H1 (cell line): Measurements from ENCODE around the gene SPAG17. TPM values are rescaled to one million over a fixed set of nuclear protein-coding genes. Genes with fewer than 3 reads are reported as not detected.

Experiments
- CTCF ChIA-PET: fragments of 300-600 bp; sonication (Branson Sonifier 250); formaldehyde crosslinking; loops from one replicate; lab custom pipeline; 2021; ENCODE audit not compliant: partially characterized antibody; lab: Charles Lee
- POLR2A ChIA-PET: fragments of 300-600 bp; sonication (Branson Sonifier 250); formaldehyde crosslinking; loops from one replicate; lab custom pipeline; 2021; ENCODE audit warnings: inconsistent platforms; ENCODE audit not compliant: partially characterized antibody; lab: Charles Lee
- DNase-seq, 2 experiments: peaks; one replicate each; pipeline versions ENCODE4 v3.0.0 to v3.0.0-alpha.2; 2010 to 2022; ENCODE audit warnings: low spot score in 2 of 2, low read depth in 1 of 2, mixed read lengths in 1 of 2
- FAIRE-seq: peaks from 2 replicates; lab custom pipeline; 2011; peaks lifted over from hg19 to GRCh38; lab: Jason Lieb, UNC
- H2AFZ ChIP-seq: 2 replicates; pipeline ENCODE4 v1.8.1; 2012; ENCODE audit warnings: low read length, inconsistent platforms
- H2AK5ac ChIP-seq: 2 replicates; pipeline ENCODE4 v1.6.1; 2013; ENCODE audit warnings: low read depth, low read length
- H2BK120ac ChIP-seq: replicated peaks from 2 replicates; pipeline ENCODE3; 2013; ENCODE audit warnings: low read depth, low read length, inconsistent platforms
- H2BK12ac ChIP-seq: 2 replicates; pipeline ENCODE4 v1.6.1; 2013; ENCODE audit warnings: low read depth, low read length
- H2BK15ac ChIP-seq: 2 replicates; pipeline ENCODE4 v1.6.1; 2013; ENCODE audit warnings: low read length
- H2BK20ac ChIP-seq: 2 replicates; pipeline ENCODE4 v1.6.1; 2013; ENCODE audit warnings: low read length
- H2BK5ac ChIP-seq: 2 replicates; pipeline ENCODE4 v1.6.1; 2013; ENCODE audit warnings: low read depth, low read length
- H3K14ac ChIP-seq: 2 replicates; pipeline ENCODE4 v1.6.1; 2013; ENCODE audit warnings: inconsistent platforms; ENCODE audit not compliant: insufficient read length
- H3K18ac ChIP-seq: 2 replicates; pipeline ENCODE4 v1.6.1; 2013; ENCODE audit warnings: low read length; ENCODE audit errors: extremely low read depth
- H3K23ac ChIP-seq: 2 replicates; pipeline ENCODE4 v1.6.1; 2013; ENCODE audit warnings: inconsistent platforms; ENCODE audit not compliant: insufficient read length
- H3K23me2 ChIP-seq: 2 replicates; pipeline ENCODE4 v1.6.1; 2013; ENCODE audit warnings: low read depth, low read length
- H3K27ac ChIP-seq: 2 replicates; pipeline ENCODE4 v1.6.1; 2011; ENCODE audit warnings: low read depth, low read length, inconsistent platforms
- H3K27me3 ChIP-seq, 4 experiments: replicated peaks in 1 of 4; 1 replicate in 1 of 4; 2 replicates in 3 of 4; pipeline versions ENCODE4 v1.6.1 to v1.8.1; 2011 to 2013; ENCODE audit warnings: low read length in 3 of 4, mild to moderate bottlenecking in 3 of 4, inconsistent platforms in 2 of 4, mixed read lengths in 2 of 4, moderate library complexity in 1 of 4; ENCODE audit not compliant: control insufficient read depth in 3 of 4, insufficient read depth in 3 of 4; ENCODE audit errors: extremely low read depth in 1 of 4
- H3K36me3 ChIP-seq, 4 experiments: 2 replicates each; pipeline versions ENCODE4 v1.6.1 to v1.8.1; 2011 to 2013; ENCODE audit warnings: mild to moderate bottlenecking in 4 of 4, low read length in 3 of 4, moderate library complexity in 2 of 4, control low read depth in 1 of 4, inconsistent platforms in 1 of 4; ENCODE audit not compliant: insufficient read depth in 4 of 4, control insufficient read depth in 2 of 4
- H3K4ac ChIP-seq: replicated peaks from 2 replicates; pipeline ENCODE3; 2013; ENCODE audit warnings: low read length, low read depth, mixed read lengths, inconsistent platforms; ENCODE audit not compliant: insufficient read length
- H3K4me1 ChIP-seq, 4 experiments: replicated peaks in 1 of 4; 1 replicate in 1 of 4; 2 replicates in 3 of 4; pipeline versions ENCODE4 v1.6.1 to v1.8.1; 2011 to 2013; ENCODE audit warnings: low read length in 3 of 4, inconsistent platforms in 2 of 4, mixed read lengths in 1 of 4; ENCODE audit not compliant: insufficient read depth in 4 of 4, control insufficient read depth in 3 of 4
- H3K4me2 ChIP-seq, 2 experiments: 2 replicates each; pipeline versions ENCODE4 v1.6.1 to v1.8.1; 2011 to 2013; ENCODE audit warnings: low read depth in 2 of 2, low read length in 2 of 2, control low read depth in 1 of 2, inconsistent platforms in 1 of 2, mild to moderate bottlenecking in 1 of 2; ENCODE audit not compliant: insufficient read depth in 1 of 2
- H3K4me3 ChIP-seq, 4 experiments: fragments of 200-600, 300-600 bp in 1 of 4; sonication (generic), shearing (Covaris generic), sonication (Bioruptor Twin) in 1 of 4; 2 replicates each; pipeline versions ENCODE4 v1.5.1 to v1.8.1; 2011 to 2016; ENCODE audit warnings: low read length in 4 of 4, low read depth in 3 of 4, control low read depth in 2 of 4, inconsistent platforms in 2 of 4, mild to moderate bottlenecking in 2 of 4, mixed read lengths in 1 of 4, moderate library complexity in 1 of 4; ENCODE audit not compliant: insufficient read depth in 2 of 4; ENCODE audit errors: extremely low read depth in 1 of 4
- H3K56ac ChIP-seq: replicated peaks from 2 replicates; pipeline ENCODE3; 2013; ENCODE audit warnings: low read depth, mild to moderate bottlenecking, mixed read lengths, low read length, inconsistent platforms; ENCODE audit not compliant: insufficient read length
- H3K79me1 ChIP-seq: 2 replicates; pipeline ENCODE4 v1.6.1; 2013; ENCODE audit warnings: low read depth, low read length, control low read depth
- H3K79me2 ChIP-seq, 2 experiments: 2 replicates each; pipeline versions ENCODE4 v1.6.1 to v1.8.1; 2012 to 2013; ENCODE audit warnings: low read length in 2 of 2, mild to moderate bottlenecking in 2 of 2, inconsistent platforms in 1 of 2; ENCODE audit not compliant: insufficient read depth in 2 of 2, control insufficient read depth in 1 of 2
- H3K9ac ChIP-seq, 4 experiments: replicated peaks in 1 of 4; 1 replicate in 1 of 4; 2 replicates in 3 of 4; pipeline versions ENCODE4 v1.6.1 to v1.8.1; 2011 to 2013; ENCODE audit warnings: low read depth in 3 of 4, low read length in 3 of 4, control low read depth in 2 of 4, mild to moderate bottlenecking in 2 of 4, moderate library complexity in 2 of 4, inconsistent platforms in 1 of 4; ENCODE audit errors: extremely low read depth in 1 of 4
- H3K9me3 ChIP-seq, 2 experiments: 2 replicates each; pipeline versions ENCODE4 v1.6.1 to v1.8.1; 2012 to 2013; ENCODE audit warnings: mild to moderate bottlenecking in 2 of 2, moderate library complexity in 2 of 2, control low read depth in 1 of 2, inconsistent platforms in 1 of 2, low read depth in 1 of 2, low read length in 1 of 2, mixed read lengths in 1 of 2; ENCODE audit not compliant: insufficient read depth in 2 of 2
- H4K20me1 ChIP-seq, 2 experiments: replicated peaks in 1 of 2; 2 replicates each; pipeline versions ENCODE3 to v1.8.1; 2011 to 2013; ENCODE audit warnings: inconsistent platforms in 2 of 2, low read length in 2 of 2, mild to moderate bottlenecking in 1 of 2; ENCODE audit not compliant: insufficient read depth in 2 of 2, control insufficient read depth in 1 of 2
- H4K5ac ChIP-seq: 2 replicates; pipeline ENCODE4 v1.6.1; 2013; ENCODE audit warnings: low read length, low read depth, mixed read lengths, inconsistent platforms; ENCODE audit not compliant: insufficient read length
- H4K8ac ChIP-seq: 2 replicates; pipeline ENCODE4 v1.8.0; 2013; ENCODE audit warnings: mild to moderate bottlenecking, moderate library complexity, low read length, inconsistent platforms; ENCODE audit not compliant: insufficient read depth; ENCODE audit errors: extremely low read depth
- H4K91ac ChIP-seq: replicated peaks from 2 replicates; pipeline ENCODE3; 2013; ENCODE audit warnings: low read length, mixed read lengths, inconsistent platforms; ENCODE audit not compliant: insufficient read length
- CHD1 ChIP-seq: IDR thresholded peaks from 2 replicates; pipeline ENCODE4 v1.6.1; 2012; ENCODE audit warnings: low read depth, low read length, improper control_type of control experiment
- JUN ChIP-seq: IDR thresholded peaks from 2 replicates; pipeline ENCODE4 v1.6.1; 2011; ENCODE audit warnings: low read depth, mild to moderate bottlenecking, improper control_type of control experiment, low read length
- TAF7 ChIP-seq: optimal IDR thresholded peaks from 2 replicates; pipeline ENCODE3; 2011; ENCODE audit warnings: low read depth, mild to moderate bottlenecking, inconsistent platforms, low read length, moderate library complexity, borderline replicate concordance
- WGBS, 2 experiments: shearing (Covaris generic) in 1 of 2; methylation state at CpG; one replicate each; pipeline versions ENCODE4 v1.1.6 to v1.1.7; 2013 to 2015; ENCODE audit warnings: low lambda C conversion rate in 2 of 2, mixed read lengths in 2 of 2, inconsistent platforms in 1 of 2, low coverage in 1 of 2, missing lambda C conversion rate in 1 of 2; ENCODE audit not compliant: insufficient replicate concordance in 2 of 2, insufficient coverage in 1 of 2, insufficient read length in 1 of 2; ENCODE audit errors: extremely low coverage in 1 of 2, missing lambda C conversion rate in 1 of 2; 5-methylcytosine and 5-hydroxymethylcytosine counted together
- polyA plus RNA-seq, 7 experiments: library from polyadenylated mRNA; depleted of rRNA in 3 of 7; stranded (reverse) in 5 of 7; unstranded in 2 of 7; fragments of >200 nt in 5 of 7; fragments of 200-250 nt in 2 of 7; gene quantifications; 1 replicate in 5 of 7; 2 replicates in 1 of 7; 4 replicates in 1 of 7; pipeline versions ENCODE4 v1.2.1 to v1.2.3, GENCODE V29; 2011 to 2013; ENCODE audit warnings: missing spikeins in 2 of 7, mixed read lengths in 2 of 7
- total RNA-seq: library from RNA; stranded (reverse); fragmentation: NEBNext Ultra II Directional; extraction: Animal tissue kit (Norgen Biotek cat#: 25700); gene quantifications from 2 replicates; pipeline ENCODE4 v1.2.1, GENCODE V29; 2021
- TF ChIP-seq, protein P1 (sequence below), 3 experiments: IDR thresholded peaks; 1 replicate in 2 of 3; 2 replicates in 1 of 3; pipeline versions ENCODE4 v1.5.1 to v1.6.1; 2011; ENCODE audit warnings: low read length in 3 of 3, mild to moderate bottlenecking in 3 of 3, inconsistent platforms in 2 of 3, low read depth in 1 of 3, moderate library complexity in 1 of 3; ENCODE audit not compliant: insufficient read depth in 1 of 3; ENCODE audit errors: control extremely low read depth in 1 of 3

Gene SPAG17
- total and polyA plus RNA-seq, 2 of the 8 experiments (the other 6 are each of a cell fraction or from before 2014, with no cell fraction given), result 0.56 to 0.62 TPM

- ChIA-PET CTCF (interaction anchor here (1.4 to 6.3 kb wide), 2 partner anchors 9 to 10 kb away, joined by 4 to 32 read pairs; no protein-coding TSS in a partner anchor), POLR2A (no interaction called here)
- Histone ChIP-seq H2BK15ac (no peak overlapping the region), H3K9ac (no peak overlapping the region), H3K36me3 (peaks cover 2 to 10% (median 7%) of the 10 kb centered on the region in 4 experiments; a peak in 6 of 8 replicates), H3K4me1 (no peaks in the 10 kb centered on the region), H2AK5ac (no peak overlapping the region), H2BK5ac (no peak overlapping the region), H2BK20ac (no peak overlapping the region), H3K4me2 (no peak overlapping the region), H3K14ac (no peak overlapping the region), H4K5ac (no peak overlapping the region), H3K4me3 (no peak overlapping the region), H3K79me2 (no peaks in the 10 kb centered on the region), H4K20me1 (no peaks in the 10 kb centered on the region), H4K8ac (no peak overlapping the region), H4K91ac (no peak overlapping the region), H3K27me3 (no peaks in the 10 kb centered on the region), H3K23me2 (no peaks in the 10 kb centered on the region), H3K23ac (no peak overlapping the region), H3K79me1 (no peaks in the 10 kb centered on the region), H3K4ac (no peak overlapping the region), H3K18ac (no peak overlapping the region), H3K56ac (no peak overlapping the region), H2AFZ (no peak overlapping the region), H3K9me3 (no peaks in the 10 kb centered on the region), H2BK120ac (no peak overlapping the region), H2BK12ac (no peak overlapping the region), H3K27ac (no peak overlapping the region)
- 93% methylated on average over 2 of the region's 2 CpGs; no CpG with 5 or more reads in 1 of the 2 experiments for WGBS, 2 experiments
- DNase-seq (no peak), FAIRE-seq (no peak)
- TF ChIP-seq, protein P1, sequence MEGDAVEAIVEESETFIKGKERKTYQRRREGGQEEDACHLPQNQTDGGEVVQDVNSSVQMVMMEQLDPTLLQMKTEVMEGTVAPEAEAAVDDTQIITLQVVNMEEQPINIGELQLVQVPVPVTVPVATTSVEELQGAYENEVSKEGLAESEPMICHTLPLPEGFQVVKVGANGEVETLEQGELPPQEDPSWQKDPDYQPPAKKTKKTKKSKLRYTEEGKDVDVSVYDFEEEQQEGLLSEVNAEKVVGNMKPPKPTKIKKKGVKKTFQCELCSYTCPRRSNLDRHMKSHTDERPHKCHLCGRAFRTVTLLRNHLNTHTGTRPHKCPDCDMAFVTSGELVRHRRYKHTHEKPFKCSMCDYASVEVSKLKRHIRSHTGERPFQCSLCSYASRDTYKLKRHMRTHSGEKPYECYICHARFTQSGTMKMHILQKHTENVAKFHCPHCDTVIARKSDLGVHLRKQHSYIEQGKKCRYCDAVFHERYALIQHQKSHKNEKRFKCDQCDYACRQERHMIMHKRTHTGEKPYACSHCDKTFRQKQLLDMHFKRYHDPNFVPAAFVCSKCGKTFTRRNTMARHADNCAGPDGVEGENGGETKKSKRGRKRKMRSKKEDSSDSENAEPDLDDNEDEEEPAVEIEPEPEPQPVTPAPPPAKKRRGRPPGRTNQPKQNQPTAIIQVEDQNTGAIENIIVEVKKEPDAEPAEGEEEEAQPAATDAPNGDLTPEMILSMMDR (IDR thresholded peaks at IDR 0.05; ENCODE audit: control extremely low read depth in 1 of 3, insufficient read depth in 1 of 3, low read depth in 1 of 3, low read length in 3 of 3), result no peak
- no peak for TF ChIP-seq CHD1
- no peak for TF ChIP-seq JUN
- no peak for TF ChIP-seq TAF7
These were observed 280.0 kb downstream of the SPAG17 start for GRCh38 chr1:117905019-117905418.
